Superior temporal gyrus (tissue), 1 donor: ENCODE measurements around the gene MYF5.

Experiments
- DNase-seq: peaks from one replicate; pipeline ENCODE4 v3.0.0-alpha.2; 2016; ENCODE audit errors: extremely low spot score

The MYF5 gene

GRCh38 chr12:80766210-80766609, 49.5 kb downstream of the MYF5 start:
- DNase-seq: no peak

GRCh38 chr12:80766897-80767296, 50.2 kb downstream of the MYF5 start:
- DNase-seq: no peak
